ENCODE results near the gene AP3M1. TPM values are rescaled to one million over a fixed set of nuclear protein-coding genes. Genes with fewer than 3 reads are reported as not detected.

Gene AP3M1
- total RNA-seq, 2 experiments from 2014 or later = 46.6 to 50.6 TPM

GRCh38 chr10:74079936-74080590, 70.6 kb downstream of the AP3M1 start:
- Mint-ChIP-seq H3K36me3 (peaks cover 20% of the 10 kb centered on the region), H3K27ac (no peak overlapping the region), H3K27me3 (no peaks in the 10 kb centered on the region), H3K4me1 (peaks cover 48% of the 10 kb centered on the region), H3K4me3 (no peak overlapping the region), H3K9me3 (ENCODE audit: low read depth) (no peaks in the 10 kb centered on the region)
- ATAC-seq (peak; percentile 32), DNase-seq (no peak)
- CTCF ChIA-PET = interaction anchor here (0.8 to 4.6 kb wide), 15 partner anchors 12 to 200 kb away, joined by 3 to 42 read pairs (median 7); no protein-coding TSS in a partner anchor

- ATAC-seq (no peak), DNase-seq (no peak)
- Mint-ChIP-seq H3K36me3 (peaks cover 23% of the 10 kb centered on the region), H3K27ac (peak overlapping the region; percentile 56), H3K9me3 (ENCODE audit: low read depth) (no peaks in the 10 kb centered on the region), H3K4me1 (peaks cover 44% of the 10 kb centered on the region), H3K27me3 (no peaks in the 10 kb centered on the region), H3K4me3 (no peak overlapping the region)
- CTCF ChIA-PET = interaction anchor here (0.9 to 4.6 kb wide), 8 partner anchors 13 to 192 kb away, joined by 3 to 42 read pairs (median 8); no protein-coding TSS in a partner anchor
Observed at GRCh38 chr10:74079028-74079935, 71.3 kb downstream of the AP3M1 start.

- no peaks in the 10 kb centered on the region for H3K9me3 Mint-ChIP-seq (ENCODE audit: low read depth)
- peak overlapping the region; percentile 18 for H3K4me3 Mint-ChIP-seq
- DNase-seq = peak; percentile 90
- no peaks in the 10 kb centered on the region for H3K27me3 Mint-ChIP-seq
- H3K27ac Mint-ChIP-seq = peak overlapping the region; percentile 56
- H3K4me1 Mint-ChIP-seq = peaks cover 43% of the 10 kb centered on the region
- peaks cover 33% of the 10 kb centered on the region for H3K36me3 Mint-ChIP-seq
- CTCF ChIA-PET = interaction anchor here (1.0 to 4.6 kb wide), 3 partner anchors 138 to 191 kb away, joined by 4 to 42 read pairs (median 15); no protein-coding TSS in a partner anchor
- peak; percentile 84 for ATAC-seq
Observed at GRCh38 chr10:74078037-74078436, 72.6 kb downstream of the AP3M1 start.

- ATAC-seq (no peak), DNase-seq (no peak)
- Mint-ChIP-seq H3K4me3 (no peak overlapping the region), H3K27me3 (no peaks in the 10 kb centered on the region), H3K9me3 (ENCODE audit: low read depth) (no peaks in the 10 kb centered on the region), H3K36me3 (peaks cover 38% of the 10 kb centered on the region), H3K27ac (no peak overlapping the region), H3K4me1 (peaks cover 43% of the 10 kb centered on the region)
- CTCF ChIA-PET = interaction anchor here (1.0 to 4.6 kb wide), 6 partner anchors 19 to 191 kb away, joined by 3 to 42 read pairs (median 6); no protein-coding TSS in a partner anchor
Observed at GRCh38 chr10:74077416-74077815, 73.2 kb downstream of the AP3M1 start.

- Mint-ChIP-seq H3K36me3 (peaks cover 38% of the 10 kb centered on the region), H3K4me1 (peaks cover 43% of the 10 kb centered on the region), H3K27ac (no peak overlapping the region), H3K4me3 (no peak overlapping the region), H3K27me3 (no peaks in the 10 kb centered on the region), H3K9me3 (ENCODE audit: low read depth) (no peaks in the 10 kb centered on the region)
- CTCF ChIA-PET = interaction anchor here (0.7 to 2.9 kb wide), 7 partner anchors 18 to 197 kb away, joined by 3 to 15 read pairs (median 4); no protein-coding TSS in a partner anchor
- DNase-seq = no peak
- ATAC-seq = no peak
Observed at GRCh38 chr10:74076961-74077360, 73.7 kb downstream of the AP3M1 start.

GRCh38 chr10:74075906-74076305, 74.7 kb downstream of the AP3M1 start:
- no peaks in the 10 kb centered on the region for H3K9me3 Mint-ChIP-seq (ENCODE audit: low read depth)
- H3K4me3 Mint-ChIP-seq = no peak overlapping the region
- ATAC-seq (no peak), DNase-seq (no peak)
- H3K27ac Mint-ChIP-seq = no peak overlapping the region
- peaks cover 38% of the 10 kb centered on the region for H3K4me1 Mint-ChIP-seq
- H3K36me3 Mint-ChIP-seq = peaks cover 41% of the 10 kb centered on the region
- CTCF ChIA-PET = interaction anchor here (0.8 to 2.9 kb wide), 10 partner anchors 10 to 196 kb away, joined by 3 to 15 read pairs (median 4); partner anchors contain the start of gene PLAU
- no peaks in the 10 kb centered on the region for H3K27me3 Mint-ChIP-seq

GRCh38 chr10:74072503-74072902, 78.1 kb downstream of the AP3M1 start:
- Mint-ChIP-seq H3K4me3 (no peak overlapping the region), H3K9me3 (ENCODE audit: low read depth) (no peaks in the 10 kb centered on the region), H3K36me3 (peaks cover 34% of the 10 kb centered on the region), H3K4me1 (peaks cover 10% of the 10 kb centered on the region), H3K27me3 (no peaks in the 10 kb centered on the region), H3K27ac (no peak overlapping the region)
- ATAC-seq (no peak), DNase-seq (no peak)
- CTCF ChIA-PET = interaction anchor here (1.0 kb wide), 1 partner anchor 132 kb away, joined by 3 read pairs; no protein-coding TSS in a partner anchor

- Mint-ChIP-seq H3K36me3 (peaks cover 30% of the 10 kb centered on the region), H3K9me3 (ENCODE audit: low read depth) (no peaks in the 10 kb centered on the region), H3K27ac (no peak overlapping the region), H3K27me3 (no peaks in the 10 kb centered on the region), H3K4me1 (peaks cover 5% of the 10 kb centered on the region), H3K4me3 (no peak overlapping the region)
- CTCF ChIA-PET = no interaction called here
- no peak for ATAC-seq
- no peak for DNase-seq
Observed at GRCh38 chr10:74071157-74071556, 79.5 kb downstream of the AP3M1 start.

Other genes with a start within 250 kb of the AP3M1 start
- gene PLAU, start 239.7 kb downstream of the AP3M1 start, total RNA-seq = 1 to 10 TPM; 2.2 to 4.8 TPM
- gene VCL, start 152.7 kb downstream of the AP3M1 start, total RNA-seq = 10 to 100 TPM; 19.8 to 28.4 TPM
- gene ADK, start 393 bp upstream of the AP3M1 start, total RNA-seq = 10 to 100 TPM; 38.3 to 46.2 TPM